Measurements from ENCODE around the gene SAPCD1. TPM values are rescaled to one million over a fixed set of nuclear protein-coding genes. Genes with fewer than 3 reads are reported as not detected.
"Not testable (repeated sequence)": the region's sequence is repeated elsewhere in the genome, so short reads cannot be mapped to it uniquely, and the experiment has no call there.

SAPCD1 gene
- total RNA-seq, 2 experiments from 2014 or later: 7.6 to 9.5 TPM

DNA sequence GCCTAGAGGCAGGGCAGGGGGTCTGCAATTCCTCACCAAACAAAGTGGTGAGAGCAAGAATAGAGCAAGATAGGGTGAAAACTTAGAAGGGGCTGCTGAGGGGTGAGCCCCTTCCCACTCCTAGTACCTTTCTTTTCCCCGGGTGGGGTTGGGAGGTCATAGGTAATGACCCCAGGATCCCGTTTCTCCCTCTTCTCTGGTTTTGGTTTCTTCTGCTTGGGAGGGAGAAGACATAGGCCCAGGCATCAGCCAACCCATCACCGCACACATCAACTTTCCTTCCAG is 29.6 kb downstream of the SAPCD1 start:
- H3K27ac Mint-ChIP-seq: no peak overlapping the region

DNA sequence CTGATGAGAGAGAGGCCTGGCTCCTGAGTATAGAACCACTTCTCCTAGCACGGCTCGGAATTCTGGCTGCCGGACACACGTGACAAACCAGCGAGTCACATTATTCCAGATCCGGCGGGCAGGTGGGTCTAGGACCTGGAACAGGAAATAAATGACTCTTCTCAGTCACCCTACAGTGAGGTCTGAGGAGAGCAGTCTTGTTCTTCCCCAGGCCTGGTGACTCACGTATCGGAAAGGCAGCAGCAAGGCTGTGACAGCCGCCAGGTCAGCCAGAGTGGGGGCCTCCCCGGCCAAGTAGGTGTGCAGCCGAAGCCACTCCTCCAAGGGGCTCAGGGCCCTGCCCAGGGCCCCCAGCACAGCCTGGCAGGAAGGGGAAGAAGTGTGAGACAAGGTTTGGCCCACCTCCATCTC is 30.3 kb downstream of the SAPCD1 start:
- H3K27ac Mint-ChIP-seq: peak overlapping the region; percentile 70
- peaks cover 30% of the 10 kb centered on the region for H3K36me3 Mint-ChIP-seq
- H3K4me1 Mint-ChIP-seq: peaks cover 35% of the 10 kb centered on the region
- no peaks in the 10 kb centered on the region for H3K9me3 Mint-ChIP-seq
- DNase-seq: peak; percentile 43
- H3K27me3 Mint-ChIP-seq: no peaks in the 10 kb centered on the region
- H3K4me3 Mint-ChIP-seq: peak overlapping the region; percentile 81

More for the DNA sequence above, 29.6 kb downstream of the SAPCD1 start:
- H3K36me3 Mint-ChIP-seq: peaks cover 28% of the 10 kb centered on the region
- H3K4me1 Mint-ChIP-seq: peaks cover 27% of the 10 kb centered on the region
- no peak overlapping the region for H3K4me3 Mint-ChIP-seq
- no peak for DNase-seq
- H3K9me3 Mint-ChIP-seq: no peaks in the 10 kb centered on the region
- H3K27me3 Mint-ChIP-seq: no peaks in the 10 kb centered on the region

- H3K27ac Mint-ChIP-seq: peak overlapping the region; percentile 67
Measured at GRCh38 chr6:31793927-31794245, 31.4 kb downstream of the SAPCD1 start.

DNA sequence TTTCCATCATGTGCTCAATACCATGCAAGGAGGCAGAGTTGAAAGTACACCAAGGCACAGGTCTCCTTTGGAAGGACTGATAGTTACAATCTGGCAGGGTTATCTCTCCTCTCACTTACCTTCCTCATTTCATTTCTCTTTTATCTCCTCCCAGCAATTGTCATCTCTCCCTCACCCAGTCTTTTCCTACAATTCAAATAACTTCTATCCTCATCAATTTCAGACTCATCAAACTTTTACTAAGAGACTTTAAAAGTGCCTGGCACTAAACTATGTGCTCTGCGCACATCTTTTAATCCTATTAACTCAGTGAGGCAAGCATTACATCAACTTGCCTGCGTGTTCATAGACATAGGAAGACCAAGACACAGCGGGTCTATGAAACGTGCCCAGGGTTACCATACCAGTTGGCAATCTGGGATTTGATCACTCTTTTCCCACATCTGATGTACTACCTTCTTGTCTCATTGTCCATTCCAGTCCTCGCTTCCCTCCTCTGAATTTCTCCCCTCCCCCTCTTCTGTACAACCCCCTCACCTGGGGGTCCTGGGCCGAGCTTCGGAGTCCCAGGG is 31.9 kb downstream of the SAPCD1 start:
- Mint-ChIP-seq H3K4me1 (peaks cover 42% of the 10 kb centered on the region), H3K36me3 (peaks cover 30% of the 10 kb centered on the region), H3K9me3 (no peaks in the 10 kb centered on the region), H3K27ac (peak overlapping the region; percentile 67), H3K4me3 (peak overlapping the region; percentile 81), H3K27me3 (no peaks in the 10 kb centered on the region)
- DNase-seq: no peak

More at GRCh38 chr6:31793927-31794245, 31.4 kb downstream of the SAPCD1 start:
- H3K4me3 Mint-ChIP-seq: peak overlapping the region; percentile 81
- H3K27me3 Mint-ChIP-seq, DNase-seq, H3K9me3 Mint-ChIP-seq: not testable (repeated sequence)
- peaks cover 40% of the 10 kb centered on the region for H3K4me1 Mint-ChIP-seq
- peaks cover 34% of the 10 kb centered on the region for H3K36me3 Mint-ChIP-seq

DNA sequence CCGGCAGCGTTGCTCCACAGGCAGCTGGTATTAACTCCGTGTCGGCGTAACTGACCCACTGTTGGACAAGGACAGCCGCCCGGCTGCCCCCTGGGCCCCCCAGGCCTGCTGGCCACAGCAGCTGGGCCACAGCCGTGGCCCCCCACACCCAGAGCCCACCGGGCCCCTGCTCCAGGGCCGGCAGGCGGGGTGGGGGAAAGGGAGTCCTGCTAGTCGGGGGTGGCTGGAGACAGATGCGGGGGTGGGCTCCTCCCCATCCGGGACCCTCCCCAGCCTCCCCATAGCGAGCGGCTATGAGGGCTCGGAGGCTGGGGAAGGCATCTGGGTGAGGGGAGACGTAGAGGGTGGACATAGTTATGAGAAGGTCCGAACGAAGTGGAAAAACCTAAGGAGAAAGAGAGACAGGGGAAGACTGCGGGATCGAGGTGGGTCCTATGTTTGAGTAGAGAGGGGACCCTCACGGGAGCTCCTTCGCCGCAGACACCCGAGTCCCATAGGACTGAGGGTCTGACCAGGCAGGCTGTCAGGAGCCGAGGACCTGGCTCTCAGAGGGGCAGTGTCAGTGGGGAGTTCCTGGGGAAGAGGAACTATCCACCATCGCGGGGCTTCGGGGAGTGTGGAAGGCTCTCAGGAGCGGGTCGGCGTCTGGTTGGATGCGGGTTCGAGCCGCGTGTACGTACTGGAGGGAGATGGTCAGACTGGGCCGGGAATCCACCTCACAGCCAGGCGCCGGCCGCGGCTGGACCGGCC is 32.6 kb downstream of the SAPCD1 start:
- peaks cover 41% of the 10 kb centered on the region for H3K4me1 Mint-ChIP-seq
- no peaks in the 10 kb centered on the region for H3K9me3 Mint-ChIP-seq
- peak overlapping the region; percentile 98 for H3K27ac Mint-ChIP-seq
- H3K36me3 Mint-ChIP-seq: peaks cover 26% of the 10 kb centered on the region
- H3K27me3 Mint-ChIP-seq: no peaks in the 10 kb centered on the region
- peak overlapping the region; percentile 81 for H3K4me3 Mint-ChIP-seq
- no peak for DNase-seq

- Mint-ChIP-seq H3K36me3 (peaks cover 23% of the 10 kb centered on the region), H3K9me3 (no peaks in the 10 kb centered on the region)
Measured at GRCh38 chr6:31795616-31796298, 33.3 kb downstream of the SAPCD1 start, which contains the start of gene VARS1. Gene VARS1 (minus strand): TSS chr6:31795752. CDS start chr6:31795217, 535 bp downstream.

DNA sequence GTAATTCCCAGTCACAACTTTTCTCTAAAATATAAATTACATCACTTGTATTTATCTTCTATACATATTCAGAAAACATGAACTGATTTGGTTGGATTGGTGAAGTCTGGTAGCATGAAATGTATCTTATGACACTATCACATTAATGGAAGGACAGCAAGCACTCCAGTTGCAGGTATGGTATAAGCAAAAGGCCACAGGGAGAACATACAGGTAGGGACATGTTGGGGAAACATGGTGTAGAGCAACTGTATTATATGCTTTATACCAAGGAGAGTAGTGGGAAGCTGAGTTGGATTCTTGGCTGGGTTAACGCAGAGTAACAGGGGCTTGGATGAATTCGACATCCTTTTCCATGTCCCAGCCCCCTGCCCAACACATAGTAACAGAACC is 34.5 kb downstream of the SAPCD1 start:
- DNase-seq: no peak
- Mint-ChIP-seq H3K9me3 (no peaks in the 10 kb centered on the region), H3K36me3 (peaks cover 25% of the 10 kb centered on the region), H3K27me3 (no peaks in the 10 kb centered on the region), H3K4me1 (peaks cover 38% of the 10 kb centered on the region), H3K27ac (peak overlapping the region; percentile 56), H3K4me3 (peak overlapping the region; percentile 51)

More at GRCh38 chr6:31795616-31796298, 33.3 kb downstream of the SAPCD1 start, which contains the start of gene VARS1:
- peak within 1 kb of the TSS; percentile 81 for H3K4me3 Mint-ChIP-seq
- no peaks in the 10 kb centered on the region for H3K27me3 Mint-ChIP-seq
- H3K27ac Mint-ChIP-seq: peak within 1 kb of the TSS; percentile 98
- DNase-seq: peak; percentile 90
- peaks cover 39% of the 10 kb centered on the region for H3K4me1 Mint-ChIP-seq

- no peak for DNase-seq
- Mint-ChIP-seq H3K9me3 (no peaks in the 10 kb centered on the region), H3K4me3 (peak overlapping the region; percentile 37), H3K36me3 (peaks cover 24% of the 10 kb centered on the region), H3K27ac (peak overlapping the region; percentile 78), H3K27me3 (no peaks in the 10 kb centered on the region), H3K4me1 (peaks cover 34% of the 10 kb centered on the region)
Measured at GRCh38 chr6:31797588-31797987, 35.1 kb downstream of the SAPCD1 start.

DNA sequence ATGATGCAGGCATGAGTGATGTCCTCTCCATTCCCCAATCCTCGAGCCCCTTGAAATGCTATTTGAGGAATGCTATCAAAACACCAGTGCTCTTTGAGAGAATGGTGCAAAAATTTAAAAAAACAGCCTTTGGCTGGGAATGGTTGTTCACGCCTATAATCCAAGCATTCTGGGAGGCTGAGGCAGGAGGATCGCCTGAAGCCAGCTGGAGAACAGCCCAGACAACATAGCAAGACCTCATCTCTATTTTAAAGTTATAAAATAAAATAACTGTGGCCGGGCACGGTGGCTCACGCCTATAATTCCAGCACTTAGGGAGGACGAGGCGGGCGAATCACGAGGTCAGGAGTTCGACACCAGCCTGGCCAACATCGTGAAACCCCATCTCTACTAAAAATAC is 37.3 kb downstream of the SAPCD1 start:
- Mint-ChIP-seq H3K4me1 (peaks cover 26% of the 10 kb centered on the region), H3K27me3 (no peaks in the 10 kb centered on the region), H3K4me3 (no peak overlapping the region), H3K36me3 (peaks cover 14% of the 10 kb centered on the region), H3K9me3 (no peaks in the 10 kb centered on the region), H3K27ac (no peak overlapping the region)
- no peak for DNase-seq

- H3K27ac Mint-ChIP-seq, H3K4me3 Mint-ChIP-seq, H3K9me3 Mint-ChIP-seq, DNase-seq, H3K27me3 Mint-ChIP-seq: not testable (repeated sequence)
- Mint-ChIP-seq H3K4me1 (peaks cover 33% of the 10 kb centered on the region), H3K36me3 (peaks cover 18% of the 10 kb centered on the region)
Measured at GRCh38 chr6:31801031-31801927, 38.8 kb downstream of the SAPCD1 start.

- Mint-ChIP-seq H3K4me3 (peak overlapping the region; percentile 99), H3K27me3 (no peaks in the 10 kb centered on the region), H3K27ac (peak overlapping the region; percentile 98), H3K36me3 (peaks cover 16% of the 10 kb centered on the region), H3K9me3 (no peaks in the 10 kb centered on the region), H3K4me1 (peaks cover 15% of the 10 kb centered on the region)
- DNase-seq: no peak
Measured at GRCh38 chr6:31805939-31806469, 43.5 kb downstream of the SAPCD1 start.

DNA sequence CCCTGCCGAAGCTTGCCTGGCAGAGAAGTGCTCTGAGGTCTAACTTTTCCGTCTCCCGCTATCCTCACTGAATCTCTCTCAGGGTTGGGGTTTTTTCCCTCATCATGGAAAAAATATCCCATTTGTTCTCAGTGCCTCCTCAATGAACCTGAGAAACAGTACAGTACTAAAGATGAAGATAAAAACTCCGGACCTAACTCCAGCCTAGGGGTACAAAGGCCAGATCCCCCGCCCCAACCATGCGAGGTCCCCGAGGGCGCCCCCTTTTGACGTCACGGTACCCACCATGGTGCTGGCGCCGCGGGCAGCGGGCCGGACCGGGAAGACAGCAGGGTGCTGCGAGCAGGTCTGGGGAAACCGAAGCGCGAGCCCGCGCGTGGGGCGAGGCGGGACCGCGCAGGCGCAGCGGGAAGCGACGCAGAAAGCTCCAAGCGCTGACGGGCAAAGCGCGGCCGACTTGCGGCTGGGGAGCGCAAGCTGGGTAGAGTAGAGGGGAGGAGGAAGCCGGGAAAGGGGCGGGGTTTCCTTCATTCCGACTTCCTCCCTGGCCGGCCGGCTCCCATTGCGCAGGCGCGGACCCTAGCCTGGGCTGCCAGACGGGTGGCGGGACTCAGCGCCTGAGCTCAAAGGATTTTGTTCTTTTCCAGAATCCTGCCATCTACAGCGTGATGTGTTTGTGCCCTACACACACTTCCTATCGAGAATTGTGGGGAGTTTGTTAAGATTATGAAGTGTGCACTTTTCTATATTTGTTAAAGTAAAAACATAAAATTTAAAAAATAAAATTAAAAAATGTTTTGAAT is 44.2 kb downstream of the SAPCD1 start, which contains the start of gene LSM2:
Gene LSM2 (minus strand): TSS at position 497 of the 803 bp plus-strand sequence. CDS start 209 bp downstream, at position 288.
- peak; percentile 99 for DNase-seq
- H3K9me3 Mint-ChIP-seq: no peaks in the 10 kb centered on the region
- no peaks in the 10 kb centered on the region for H3K27me3 Mint-ChIP-seq
- H3K4me3 Mint-ChIP-seq: peak within 1 kb of the TSS; percentile 99
- H3K4me1 Mint-ChIP-seq: peaks cover 13% of the 10 kb centered on the region
- H3K36me3 Mint-ChIP-seq: peaks cover 13% of the 10 kb centered on the region
- H3K27ac Mint-ChIP-seq: peak within 1 kb of the TSS; percentile 98

- not testable (repeated sequence) for DNase-seq, H3K27ac Mint-ChIP-seq, H3K36me3 Mint-ChIP-seq, H3K9me3 Mint-ChIP-seq, H3K27me3 Mint-ChIP-seq, H3K4me3 Mint-ChIP-seq
- peaks cover 19% of the 10 kb centered on the region for H3K4me1 Mint-ChIP-seq
Measured at GRCh38 chr6:31808599-31808998, 46.1 kb downstream of the SAPCD1 start.

- no peaks in the 10 kb centered on the region for H3K27me3 Mint-ChIP-seq
- peaks cover 22% of the 10 kb centered on the region for H3K4me1 Mint-ChIP-seq
- H3K27ac Mint-ChIP-seq: no peak overlapping the region
- DNase-seq: no peak
- H3K36me3 Mint-ChIP-seq: no peaks in the 10 kb centered on the region
- H3K9me3 Mint-ChIP-seq: no peaks in the 10 kb centered on the region
- no peak overlapping the region for H3K4me3 Mint-ChIP-seq
Measured at GRCh38 chr6:31811645-31812044, 49.2 kb downstream of the SAPCD1 start.

Data from activated naive CD8-positive, alpha-beta T cell treated with anti-CD3 and anti-CD28 coated beads for 36 hours (primary cell).